Frontal cortex (tissue), 4 donors: ENCODE results near the gene LMOD1. TPM values are rescaled to one million over a fixed set of nuclear protein-coding genes. Genes with fewer than 3 reads are reported as not detected.
"Not testable (repeated sequence)": the region's sequence is repeated elsewhere in the genome, so short reads cannot be mapped to it uniquely, and the experiment has no call there.

Source experiments
- DNase-seq, 2 donors: peaks; one replicate each; pipeline ENCODE4 v3.0.0; 2012; ENCODE audit warnings: low spot score in 2 of 2
- FAIRE-seq: peaks from 2 replicates; lab custom pipeline; 2012; peaks lifted over from hg19 to GRCh38; lab: Jason Lieb, UNC
- total RNA-seq: library from RNA; depleted of rRNA; stranded (reverse); fragments of >200 nt; gene quantifications from one replicate; pipeline ENCODE4 v1.2.3, GENCODE V29; 2014
- donor health status: control.
- donor health status: control.
- donor health status: control.

LMOD1 gene
- total RNA-seq, 1 donor from 2014 or later = 0.41 TPM

- FAIRE-seq = no peak
- no peak for DNase-seq
Measured at GRCh38 chr1:201921952-201922558, 24.3 kb downstream of the LMOD1 start.

GRCh38 chr1:201918343-201918742, 28.0 kb downstream of the LMOD1 start:
- FAIRE-seq (no peak), DNase-seq (no peak)

- DNase-seq (no peak), FAIRE-seq (no peak)
Measured at GRCh38 chr1:201917362-201918033, 28.9 kb downstream of the LMOD1 start.

GRCh38 chr1:201916649-201917249, 29.6 kb downstream of the LMOD1 start:
- no peak for DNase-seq
- FAIRE-seq = no peak

- DNase-seq (no peak), FAIRE-seq (no peak)
Measured at GRCh38 chr1:201914456-201915235, 31.7 kb downstream of the LMOD1 start.

GRCh38 chr1:201912832-201913231, 33.5 kb downstream of the LMOD1 start:
- DNase-seq (no peak), FAIRE-seq (no peak)

- DNase-seq = no peak
Measured at GRCh38 chr1:201911826-201912571, 34.3 kb downstream of the LMOD1 start.

GRCh38 chr1:201907621-201908020, 38.7 kb downstream of the LMOD1 start:
- no peak for FAIRE-seq
- DNase-seq = no peak

More at GRCh38 chr1:201911826-201912571, 34.3 kb downstream of the LMOD1 start:
- FAIRE-seq = no peak

- DNase-seq (no peak), FAIRE-seq (no peak)
Measured at GRCh38 chr1:201906336-201906735, 40.0 kb downstream of the LMOD1 start.

- DNase-seq = no peak
- no peak for FAIRE-seq
Measured at GRCh38 chr1:201905234-201905890, 41.0 kb downstream of the LMOD1 start.

- DNase-seq (no peak), FAIRE-seq (no peak)
Measured at GRCh38 chr1:201904579-201904978, 41.8 kb downstream of the LMOD1 start.

GRCh38 chr1:201903135-201903534, 43.2 kb downstream of the LMOD1 start:
- FAIRE-seq (no peak), DNase-seq (no peak)

GRCh38 chr1:201902198-201902597, 44.1 kb downstream of the LMOD1 start:
- no peak for DNase-seq
- FAIRE-seq = no peak

- DNase-seq, FAIRE-seq: not testable (repeated sequence)
Measured at GRCh38 chr1:201901036-201901435, 45.3 kb downstream of the LMOD1 start.

GRCh38 chr1:201900476-201900875, 45.9 kb downstream of the LMOD1 start:
- DNase-seq = no peak
- no peak for FAIRE-seq

- FAIRE-seq = no peak
Measured at GRCh38 chr1:201899683-201900429, 46.5 kb downstream of the LMOD1 start.

GRCh38 chr1:201898992-201899391, 47.4 kb downstream of the LMOD1 start:
- DNase-seq (no peak), FAIRE-seq (no peak)

More at GRCh38 chr1:201899683-201900429, 46.5 kb downstream of the LMOD1 start:
- no peak for DNase-seq

GRCh38 chr1:201898240-201898894, 48.0 kb downstream of the LMOD1 start:
- DNase-seq = no peak
- FAIRE-seq = no peak
